Measurements from ENCODE around the gene SMG5.
"Not testable (repeated sequence)": the region's sequence is repeated elsewhere in the genome, so short reads cannot be mapped to it uniquely, and the experiment has no call there.

The SMG5 gene

GRCh38 chr1:156282479-156283222, at the start of gene SMG5:
SMG5 (minus strand) TSS chr1:156282825; CDS start chr1:156282680, 145 bp downstream.
- peak within 1 kb of the TSS; percentile 86 for H3K4me3 ChIP-seq (ENCODE audit: low read length)
- TF ChIP-seq ZNF274 (IDR thresholded peaks at IDR 0.05; ENCODE audit: low read depth, low read length): no peak

DNA sequence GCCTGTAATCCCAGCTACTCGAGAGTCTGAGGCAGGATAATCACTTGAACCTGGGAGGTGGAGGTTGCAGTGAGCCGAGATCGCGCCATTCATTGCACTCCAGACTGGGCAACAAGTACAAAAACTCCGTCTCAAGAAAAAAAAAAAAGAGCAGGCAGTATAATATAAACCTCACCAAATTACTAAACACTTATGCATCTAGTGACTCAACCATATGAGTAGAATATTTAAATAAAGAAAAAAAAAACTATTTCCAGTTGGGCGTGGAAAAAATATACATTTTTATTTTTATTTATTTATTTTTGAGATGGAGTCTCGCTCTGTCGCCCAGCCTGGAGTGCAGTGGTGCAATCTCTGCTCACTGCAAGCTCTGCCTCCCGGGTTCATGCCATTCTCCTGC, 40.6 kb upstream of the SMG5 start:
- H3K4me3 ChIP-seq (ENCODE audit: low read length): not testable (repeated sequence)

- H3K4me3 ChIP-seq (ENCODE audit: low read length): no peak overlapping the region
- no peak for TF ChIP-seq ZNF274 (IDR thresholded peaks at IDR 0.05; ENCODE audit: low read depth, low read length)
Measured at GRCh38 chr1:156320560-156320959, 37.9 kb upstream of the SMG5 start.

- no peak for TF ChIP-seq ZNF274 (IDR thresholded peaks at IDR 0.05; ENCODE audit: low read depth, low read length)
- no peak overlapping the region for H3K4me3 ChIP-seq (ENCODE audit: low read length)
Measured at GRCh38 chr1:156319664-156320063, 37.0 kb upstream of the SMG5 start.

DNA sequence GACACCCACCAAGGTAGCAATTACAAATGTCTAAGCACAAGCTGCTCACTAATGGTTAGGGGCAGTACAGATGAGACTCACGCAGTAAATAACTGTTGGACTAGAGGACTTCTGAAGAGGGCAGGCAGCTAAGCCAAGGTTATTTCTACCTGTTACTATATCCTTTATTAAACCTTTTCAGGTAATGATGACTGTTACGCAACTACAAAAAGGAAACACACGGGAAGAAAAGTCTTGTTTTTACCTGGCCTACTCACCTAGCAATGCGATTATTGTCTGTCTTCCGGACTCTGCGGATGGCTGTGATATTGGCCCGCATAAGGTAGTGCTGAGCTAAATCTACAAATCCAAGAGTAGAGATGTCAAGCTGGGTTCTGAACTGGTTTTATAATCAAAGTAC, 34.3 kb upstream of the SMG5 start:
- TF ChIP-seq ZNF274 (IDR thresholded peaks at IDR 0.05; ENCODE audit: low read depth, low read length): no peak
- no peak overlapping the region for H3K4me3 ChIP-seq (ENCODE audit: low read length)

DNA sequence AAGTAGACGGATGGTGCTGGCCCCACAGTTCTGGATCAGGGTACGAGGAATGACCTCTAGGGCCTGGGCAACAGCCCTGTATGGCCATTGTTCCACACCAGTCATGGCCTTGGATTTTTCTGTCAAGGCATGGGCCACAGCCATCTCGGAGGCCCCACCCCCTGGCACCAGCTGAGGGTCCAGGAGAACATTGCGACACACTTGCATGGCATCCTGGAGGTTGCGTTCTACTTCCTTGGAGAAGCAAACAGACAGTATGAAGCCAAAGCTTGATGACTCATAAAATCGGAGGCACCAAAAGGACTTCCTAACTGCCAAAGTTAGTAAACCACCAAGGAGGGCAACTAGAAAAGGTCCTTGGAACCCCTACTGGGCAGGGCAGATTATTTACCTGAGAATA, 28.3 kb upstream of the SMG5 start:
- no peak overlapping the region for H3K4me3 ChIP-seq (ENCODE audit: low read length)
- TF ChIP-seq ZNF274 (IDR thresholded peaks at IDR 0.05; ENCODE audit: low read depth, low read length): no peak

- H3K4me3 ChIP-seq (ENCODE audit: low read length): no peak overlapping the region
- no peak for TF ChIP-seq ZNF274 (IDR thresholded peaks at IDR 0.05; ENCODE audit: low read depth, low read length)
Measured at GRCh38 chr1:156308078-156308477, 25.5 kb upstream of the SMG5 start.

GRCh38 chr1:156305215-156305614, 22.6 kb upstream of the SMG5 start:
- TF ChIP-seq ZNF274 (IDR thresholded peaks at IDR 0.05; ENCODE audit: low read depth, low read length): no peak

DNA sequence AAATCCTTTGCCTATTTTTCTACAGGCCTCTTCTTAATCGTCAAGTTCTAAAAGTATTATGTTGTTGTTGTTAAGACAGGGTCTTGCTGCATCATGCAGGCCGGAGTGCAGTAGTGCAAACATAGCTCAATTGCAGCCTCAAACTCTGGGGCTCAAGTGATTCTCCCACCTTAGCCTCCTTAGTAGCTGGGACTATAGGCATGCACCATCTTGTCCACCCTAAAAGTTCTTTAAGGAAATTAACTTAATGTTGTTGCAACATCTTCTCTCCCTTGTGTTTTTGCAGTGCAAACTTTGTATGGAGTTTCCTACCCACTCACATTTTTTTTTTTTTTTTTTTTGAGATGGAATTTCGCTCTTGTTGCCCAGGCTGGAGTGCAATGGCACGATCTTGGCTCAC, 20.6 kb upstream of the SMG5 start:
- TF ChIP-seq ZNF274 (IDR thresholded peaks at IDR 0.05; ENCODE audit: low read depth, low read length): no peak
- no peak overlapping the region for H3K4me3 ChIP-seq (ENCODE audit: low read length)

More at GRCh38 chr1:156305215-156305614, 22.6 kb upstream of the SMG5 start:
- H3K4me3 ChIP-seq (ENCODE audit: low read length): no peak overlapping the region

DNA sequence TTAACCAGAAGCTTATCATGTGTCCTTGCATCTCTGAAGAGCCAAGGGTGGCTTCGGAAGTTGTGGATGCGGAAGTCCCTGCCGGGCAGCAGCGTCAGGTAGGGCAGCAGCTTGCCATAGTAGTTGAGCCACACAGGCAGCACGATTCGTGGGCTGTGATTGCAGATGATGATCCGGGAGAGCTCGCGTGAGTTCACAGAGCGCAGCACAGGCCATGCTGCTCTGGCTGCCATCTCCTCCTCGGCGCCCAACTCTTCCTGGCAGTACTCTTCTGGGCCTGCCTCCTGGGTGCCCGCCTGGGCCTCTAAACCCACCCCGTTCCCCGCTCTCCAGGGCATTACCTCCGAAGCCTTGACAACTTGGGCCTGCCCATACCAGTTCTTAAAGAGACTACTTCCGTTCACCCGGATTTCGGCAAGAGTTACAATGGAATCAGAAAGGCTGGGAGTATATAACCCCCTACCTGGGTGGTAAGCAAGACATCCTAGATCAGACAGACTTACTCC, 16.3 kb upstream of the SMG5 start, which contains the start of gene VHLL:
TSS of gene VHLL (minus strand) at position 456 of the 506 bp plus-strand sequence. CDS start at position 338, 118 bp downstream.
- no peak within 1 kb of the TSS for H3K4me3 ChIP-seq (ENCODE audit: low read length)
- no peak for TF ChIP-seq ZNF274 (IDR thresholded peaks at IDR 0.05; ENCODE audit: low read depth, low read length)

DNA sequence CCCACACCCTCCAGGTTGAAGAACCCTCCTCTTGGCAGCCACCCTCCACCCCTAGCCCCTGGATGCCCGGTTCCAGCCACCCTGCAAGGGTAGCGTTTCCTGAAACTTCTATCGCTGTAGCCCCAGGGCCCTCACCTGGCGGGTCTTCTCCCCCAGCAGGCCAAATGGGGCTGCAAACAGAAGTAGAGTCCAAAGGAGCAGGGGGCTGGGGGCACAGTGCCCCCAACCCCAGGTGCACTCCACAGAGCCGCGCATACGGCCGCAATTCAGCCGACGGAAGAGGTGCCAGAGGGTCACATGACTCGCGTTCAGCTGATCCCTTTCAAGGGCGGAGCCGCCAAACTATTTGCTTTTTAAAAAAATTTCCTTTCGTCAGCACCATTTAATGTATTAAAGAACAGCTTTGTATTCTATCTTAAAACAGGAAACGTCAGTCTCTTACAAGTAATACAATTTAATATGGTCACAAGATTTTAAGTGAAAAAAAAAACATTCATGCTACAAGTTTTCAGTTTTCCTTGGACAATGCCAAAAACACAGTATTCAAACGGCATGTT, 12.8 kb upstream of the SMG5 start, which contains the start of gene GLMP:
TSS of gene GLMP (minus strand) at position 289 of the 557 bp plus-strand sequence. CDS start at position 255, 34 bp downstream.
- H3K4me3 ChIP-seq (ENCODE audit: low read length): peak within 1 kb of the TSS; percentile 64
- no peak for TF ChIP-seq ZNF274 (IDR thresholded peaks at IDR 0.05; ENCODE audit: low read depth, low read length)

DNA sequence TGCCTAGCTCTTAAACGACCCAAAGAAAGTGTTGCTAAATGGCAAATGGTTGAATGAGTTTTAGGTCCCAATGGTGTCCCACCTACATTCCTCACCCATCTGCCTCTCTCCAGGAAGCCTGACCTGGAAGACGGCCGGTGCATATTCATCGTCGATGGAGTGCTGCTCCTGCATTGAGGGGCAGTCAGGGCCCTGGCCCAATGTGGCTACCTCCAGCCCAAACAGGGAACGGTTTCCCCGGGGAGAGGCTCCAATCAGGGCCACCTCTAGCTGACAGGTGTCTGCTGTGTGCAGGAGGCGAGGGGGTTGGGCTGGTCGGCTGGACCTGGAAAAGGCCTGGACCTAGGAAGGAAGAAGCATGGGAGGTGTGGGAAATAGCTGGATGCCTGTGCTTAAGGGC, 11.3 kb upstream of the SMG5 start:
- H3K4me3 ChIP-seq (ENCODE audit: low read length): no peak overlapping the region
- TF ChIP-seq ZNF274 (IDR thresholded peaks at IDR 0.05; ENCODE audit: low read depth, low read length): no peak

GRCh38 chr1:156293098-156293434, 10.4 kb upstream of the SMG5 start:
- TF ChIP-seq ZNF274 (IDR thresholded peaks at IDR 0.05; ENCODE audit: low read depth, low read length): no peak
- no peak overlapping the region for H3K4me3 ChIP-seq (ENCODE audit: low read length)

DNA sequence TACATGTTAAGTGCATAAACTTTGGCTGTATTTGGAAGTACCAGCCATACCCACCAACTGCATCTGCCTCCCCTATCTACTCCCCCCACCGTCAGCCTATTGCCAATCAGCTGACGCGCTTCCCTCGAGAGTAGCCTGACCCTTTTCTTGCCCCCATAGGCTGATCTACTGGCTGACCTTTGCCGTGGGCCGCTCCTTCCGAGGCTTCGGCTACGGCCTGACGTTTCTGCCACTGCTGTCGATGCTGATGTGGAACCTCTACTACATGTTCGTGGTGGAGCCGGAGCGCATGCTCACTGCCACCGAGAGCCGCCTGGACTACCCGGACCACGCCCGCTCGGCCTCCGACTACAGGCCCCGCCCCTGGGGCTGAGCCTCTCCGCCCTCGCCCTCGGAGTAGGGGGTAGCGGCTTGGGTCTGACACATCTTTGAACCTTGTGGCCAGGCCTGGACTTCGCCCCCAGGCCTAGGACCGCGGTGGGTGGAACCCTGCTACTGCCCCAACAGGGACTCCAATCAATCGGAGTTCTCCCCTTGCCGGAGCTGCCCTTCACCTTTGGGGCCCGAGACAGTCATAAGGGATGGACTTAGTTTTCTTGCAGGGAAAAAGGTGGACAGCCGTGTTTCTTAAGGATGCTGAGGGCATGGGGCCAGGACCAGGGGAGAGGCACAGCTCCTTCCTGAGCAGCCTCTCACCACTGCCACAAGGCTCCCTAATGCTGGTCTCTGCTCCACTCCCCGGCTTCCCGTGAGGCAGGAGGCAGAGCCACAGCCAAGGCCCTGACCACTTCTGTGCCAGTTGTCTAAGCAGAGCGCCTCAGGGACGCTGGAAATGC, 8.8 kb upstream of the SMG5 start:
- TF ChIP-seq ZNF274 (IDR thresholded peaks at IDR 0.05; ENCODE audit: low read depth, low read length): no peak
- H3K4me3 ChIP-seq (ENCODE audit: low read length): no peak overlapping the region

Data from GM08714 (cell line).